NB4 (cell line): ENCODE data around the gene KCNJ11.

ENCODE experiments used
- DNase-seq: peaks from one replicate; pipeline ENCODE4 v3.0.0; 2010; ENCODE audit warnings: low read depth
- H3K4me3 ChIP-seq: one replicate; pipeline ENCODE4 v1.5.1; 2011; ENCODE audit warnings: mild to moderate bottlenecking, low read depth, low read length, moderate library complexity
- MAX ChIP-seq: IDR thresholded peaks from 2 replicates; pipeline ENCODE4 v1.6.1; 2011; ENCODE audit warnings: low read depth, low read length
- MYC ChIP-seq: IDR thresholded peaks from 2 replicates; pipeline ENCODE4 v1.6.1; 2011; ENCODE audit warnings: low read depth, low read length
- POLR2A ChIP-seq: IDR thresholded peaks from 2 replicates; pipeline ENCODE4 v1.6.1; 2011; ENCODE audit warnings: mild to moderate bottlenecking; ENCODE audit not compliant: insufficient read length; ENCODE audit errors: extremely low read depth
- TF ChIP-seq, protein P1 (sequence below): IDR thresholded peaks from one replicate; pipeline ENCODE4 v1.5.1; 2012; ENCODE audit warnings: low read depth, low read length

KCNJ11 gene

GRCh38 chr11:17347676-17348075 lies 40.8 kb downstream of the KCNJ11 start:
- no peak overlapping the region for H3K4me3 ChIP-seq
- no peak for DNase-seq
- TF ChIP-seq POLR2A: no peak

- H3K4me3 ChIP-seq: no peak overlapping the region
- DNase-seq: no peak
- TF ChIP-seq POLR2A: no peak
These were observed 44.6 kb downstream of the KCNJ11 start for GRCh38 chr11:17343907-17344306.

DNA sequence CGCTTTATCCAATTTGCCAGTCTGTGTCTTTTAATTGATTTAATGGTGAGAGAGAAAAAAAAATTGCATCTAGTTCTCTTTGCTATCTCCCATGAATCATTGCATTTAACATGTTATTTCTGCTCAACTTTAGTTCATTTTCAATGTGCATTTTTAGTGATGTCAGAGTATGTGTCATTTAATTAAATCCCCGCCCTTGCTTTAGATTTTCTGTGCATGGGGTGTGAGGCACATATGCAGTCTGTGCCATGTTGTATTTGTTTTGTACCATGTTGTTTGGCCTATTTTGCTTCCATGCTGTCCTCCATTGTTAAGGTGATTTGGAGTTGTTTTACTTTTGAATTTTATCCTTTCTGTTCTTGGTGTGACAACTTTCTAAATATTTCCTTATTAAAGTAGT lies 45.2 kb downstream of the KCNJ11 start:
- no peak for DNase-seq
- TF ChIP-seq, protein P1, sequence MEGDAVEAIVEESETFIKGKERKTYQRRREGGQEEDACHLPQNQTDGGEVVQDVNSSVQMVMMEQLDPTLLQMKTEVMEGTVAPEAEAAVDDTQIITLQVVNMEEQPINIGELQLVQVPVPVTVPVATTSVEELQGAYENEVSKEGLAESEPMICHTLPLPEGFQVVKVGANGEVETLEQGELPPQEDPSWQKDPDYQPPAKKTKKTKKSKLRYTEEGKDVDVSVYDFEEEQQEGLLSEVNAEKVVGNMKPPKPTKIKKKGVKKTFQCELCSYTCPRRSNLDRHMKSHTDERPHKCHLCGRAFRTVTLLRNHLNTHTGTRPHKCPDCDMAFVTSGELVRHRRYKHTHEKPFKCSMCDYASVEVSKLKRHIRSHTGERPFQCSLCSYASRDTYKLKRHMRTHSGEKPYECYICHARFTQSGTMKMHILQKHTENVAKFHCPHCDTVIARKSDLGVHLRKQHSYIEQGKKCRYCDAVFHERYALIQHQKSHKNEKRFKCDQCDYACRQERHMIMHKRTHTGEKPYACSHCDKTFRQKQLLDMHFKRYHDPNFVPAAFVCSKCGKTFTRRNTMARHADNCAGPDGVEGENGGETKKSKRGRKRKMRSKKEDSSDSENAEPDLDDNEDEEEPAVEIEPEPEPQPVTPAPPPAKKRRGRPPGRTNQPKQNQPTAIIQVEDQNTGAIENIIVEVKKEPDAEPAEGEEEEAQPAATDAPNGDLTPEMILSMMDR: no peak
- TF ChIP-seq POLR2A (no peak), MYC (no peak), MAX (no peak)
- no peak overlapping the region for H3K4me3 ChIP-seq
